ENCODE measurements around the gene EFNA4.

- TF ChIP-seq EZH2 (IDR thresholded peaks at IDR 0.05; ENCODE audit: insufficient read depth, poor library complexity, severe bottlenecking) (no peak), EZH2phosphoT487 (IDR thresholded peaks at IDR 0.05; ENCODE audit: insufficient read depth, low read depth) (no peak)
These were observed 2.0 kb upstream of the EFNA4 start for GRCh38 chr1:155061381-155062150.

Data from GM23248 (cell line).